GM18499 (cell line): ENCODE results near the gene ZXDB.
"Not testable (repeated sequence)": the region's sequence is repeated elsewhere in the genome, so short reads cannot be mapped to it uniquely, and the experiment has no call there.

Experiments
- ATAC-seq: cut with Tn5 transposase; IDR thresholded peaks from one replicate; pipeline ENCODE4 v1.9.1; 2021; ENCODE audit warnings: moderate number of reproducible peaks; ENCODE audit not compliant: insufficient read depth, unreplicated experiment

ZXDB gene

GRCh38 chrX:57591284-57592159, at the start of gene ZXDB:
ZXDB (plus strand) TSS chrX:57592011; CDS start chrX:57592049, 38 bp downstream.
- ATAC-seq: peak; percentile 31

- ATAC-seq: no peak
Measured at GRCh38 chrX:57565198-57565597, 26.6 kb upstream of the ZXDB start.

GRCh38 chrX:57573754-57574153, 18.1 kb upstream of the ZXDB start:
- ATAC-seq: no peak

GRCh38 chrX:57582948-57583347, 8.9 kb upstream of the ZXDB start:
- not testable (repeated sequence) for ATAC-seq

GRCh38 chrX:57583477-57583876, 8.3 kb upstream of the ZXDB start:
- ATAC-seq: no peak

GRCh38 chrX:57586360-57586759, 5.5 kb upstream of the ZXDB start:
- ATAC-seq: no peak

- no peak for ATAC-seq
Measured at GRCh38 chrX:57587062-57587461, 4.7 kb upstream of the ZXDB start.

- peak; percentile 31 for ATAC-seq
Measured at GRCh38 chrX:57587607-57588006, 4.2 kb upstream of the ZXDB start.

GRCh38 chrX:57592160-57592893, 516 bp downstream of the ZXDB start:
- peak; percentile 50 for ATAC-seq

- peak; percentile 28 for ATAC-seq
Measured at GRCh38 chrX:57592894-57593215, 1.0 kb downstream of the ZXDB start.

GRCh38 chrX:57595381-57595811, 3.6 kb downstream of the ZXDB start:
- ATAC-seq: no peak

GRCh38 chrX:57596109-57596508, 4.3 kb downstream of the ZXDB start:
- no peak for ATAC-seq

GRCh38 chrX:57596516-57596915, 4.7 kb downstream of the ZXDB start:
- no peak for ATAC-seq

GRCh38 chrX:57607295-57608187, 15.7 kb downstream of the ZXDB start:
- no peak for ATAC-seq

- ATAC-seq: not testable (repeated sequence)
Measured at GRCh38 chrX:57613351-57613750, 21.5 kb downstream of the ZXDB start.

GRCh38 chrX:57629438-57629837, 37.6 kb downstream of the ZXDB start:
- ATAC-seq: not testable (repeated sequence)

- no peak for ATAC-seq
Measured at GRCh38 chrX:57640674-57641016, 48.8 kb downstream of the ZXDB start.

GRCh38 chrX:57641338-57641737, 49.5 kb downstream of the ZXDB start:
- ATAC-seq: no peak

GRCh38 chrX:57643698-57644097, 51.9 kb downstream of the ZXDB start:
- no peak for ATAC-seq

GRCh38 chrX:57647020-57647419, 55.2 kb downstream of the ZXDB start:
- ATAC-seq: no peak
